Uterus (tissue), 2 donors: Measurements from ENCODE around the gene FAN1.

Experiments used
- POLR2A ChIP-seq, 2 donors: fragments of 450-650 bp; IDR thresholded peaks; one replicate each; pipeline ENCODE4 v1.6.1; 2016; ENCODE audit warnings: antibody characterized with exemption in 2 of 2, mild to moderate bottlenecking in 1 of 2, moderate library complexity in 1 of 2
- TF ChIP-seq, protein P1 (sequence below), 4 experiments: fragments of 200-600 bp in 2 of 4; fragments of 450-650 bp in 2 of 4; sonication (generic) in 2 of 4; IDR thresholded peaks; one replicate each; pipeline ENCODE4 v1.5.1; 2016 to 2019; ENCODE audit warnings: antibody characterized with exemption in 4 of 4, mild to moderate bottlenecking in 2 of 4, moderate library complexity in 1 of 4

DNA sequence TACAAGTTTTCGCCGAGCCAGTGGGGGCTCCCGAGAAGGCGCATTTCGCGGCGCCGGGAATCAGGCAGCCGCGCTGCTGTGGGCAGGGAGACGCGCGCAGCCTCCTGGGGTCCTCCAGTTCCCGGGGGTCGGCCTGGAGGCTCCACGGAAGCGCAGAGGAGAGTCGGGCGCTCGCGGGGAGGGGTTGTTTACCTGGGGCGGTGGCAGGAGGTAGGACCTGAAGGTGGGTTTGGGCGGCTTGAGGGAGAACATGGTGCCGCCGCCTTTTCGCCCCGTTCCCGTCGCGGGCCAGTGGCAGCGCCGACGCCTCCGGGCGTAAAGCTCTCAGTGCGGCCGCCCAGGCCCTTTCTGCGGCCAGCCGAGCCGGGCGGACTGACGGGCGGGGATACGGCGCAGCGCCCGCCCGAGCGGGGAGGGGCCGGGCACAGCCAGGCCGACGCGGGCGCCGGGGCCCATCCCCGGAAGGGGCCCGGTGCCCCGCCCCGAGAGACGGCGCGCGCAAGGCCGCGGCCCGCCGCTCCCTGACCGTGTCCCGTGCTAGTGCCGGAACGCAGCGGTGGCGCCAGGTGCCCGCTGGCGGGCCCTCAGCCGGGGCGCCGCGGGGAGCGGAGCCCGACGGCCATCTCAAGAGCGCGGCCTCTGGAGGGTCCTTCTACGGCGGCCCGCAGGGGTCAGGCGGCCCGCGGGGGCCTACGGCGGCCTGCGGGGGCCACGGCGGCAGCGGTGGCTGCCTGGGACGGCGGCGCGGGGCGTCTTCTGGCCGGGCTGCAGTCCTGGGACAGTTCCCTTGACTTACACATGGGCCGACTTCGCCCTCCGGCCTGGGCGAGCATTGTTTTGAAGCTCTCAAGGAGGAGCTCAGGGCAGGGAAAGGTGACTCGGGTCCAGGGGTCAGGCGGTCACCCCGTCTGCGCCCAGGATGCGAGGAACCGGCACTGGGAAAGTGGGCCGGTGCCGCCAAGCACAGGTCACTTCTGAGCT is 87.8 kb downstream of the FAN1 start, which contains the start of gene MTMR10:
- TF ChIP-seq POLR2A (IDR thresholded peaks at IDR 0.05): peak; percentile 62 to 93
- TF ChIP-seq, protein P1, sequence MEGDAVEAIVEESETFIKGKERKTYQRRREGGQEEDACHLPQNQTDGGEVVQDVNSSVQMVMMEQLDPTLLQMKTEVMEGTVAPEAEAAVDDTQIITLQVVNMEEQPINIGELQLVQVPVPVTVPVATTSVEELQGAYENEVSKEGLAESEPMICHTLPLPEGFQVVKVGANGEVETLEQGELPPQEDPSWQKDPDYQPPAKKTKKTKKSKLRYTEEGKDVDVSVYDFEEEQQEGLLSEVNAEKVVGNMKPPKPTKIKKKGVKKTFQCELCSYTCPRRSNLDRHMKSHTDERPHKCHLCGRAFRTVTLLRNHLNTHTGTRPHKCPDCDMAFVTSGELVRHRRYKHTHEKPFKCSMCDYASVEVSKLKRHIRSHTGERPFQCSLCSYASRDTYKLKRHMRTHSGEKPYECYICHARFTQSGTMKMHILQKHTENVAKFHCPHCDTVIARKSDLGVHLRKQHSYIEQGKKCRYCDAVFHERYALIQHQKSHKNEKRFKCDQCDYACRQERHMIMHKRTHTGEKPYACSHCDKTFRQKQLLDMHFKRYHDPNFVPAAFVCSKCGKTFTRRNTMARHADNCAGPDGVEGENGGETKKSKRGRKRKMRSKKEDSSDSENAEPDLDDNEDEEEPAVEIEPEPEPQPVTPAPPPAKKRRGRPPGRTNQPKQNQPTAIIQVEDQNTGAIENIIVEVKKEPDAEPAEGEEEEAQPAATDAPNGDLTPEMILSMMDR (IDR thresholded peaks at IDR 0.05): peak in 1 of 4 experiments; percentile 32
